GM19099 (cell line): ENCODE results near the gene GPR62.

Experiments used
- POLR2A ChIP-seq: IDR thresholded peaks from 3 replicates; pipeline ENCODE4 v1.6.1; 2011; ENCODE audit warnings: low read depth; ENCODE audit not compliant: insufficient read length; ENCODE audit errors: extremely low read depth

GPR62 gene

DNA sequence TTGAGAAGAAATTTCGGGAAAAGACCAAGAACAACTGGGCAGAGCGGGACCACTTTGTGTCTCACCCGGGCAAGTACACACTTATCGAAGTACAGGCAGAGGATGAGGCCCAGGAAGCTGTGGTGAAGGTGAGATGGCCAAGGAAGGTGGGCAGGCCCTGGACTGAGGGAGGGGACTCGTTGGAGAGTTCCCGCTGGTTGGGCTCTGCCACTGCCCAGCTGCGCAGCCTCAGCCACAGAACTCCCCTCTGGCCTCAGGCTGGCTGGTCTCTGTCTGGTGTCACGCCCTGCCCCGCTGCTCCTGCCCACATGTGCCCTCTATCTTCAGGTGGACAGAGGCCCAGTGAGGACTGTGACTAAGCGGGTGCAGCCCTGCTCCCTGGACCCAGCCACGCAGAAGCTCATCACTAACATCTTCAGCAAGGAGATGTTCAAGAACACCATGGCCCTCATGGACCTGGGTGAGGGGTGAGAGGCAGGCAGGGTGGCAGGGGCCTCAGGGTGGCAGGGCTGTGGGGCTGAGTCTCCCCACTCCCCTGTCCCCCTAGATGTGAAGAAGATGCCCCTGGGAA, 10.6 kb upstream of the GPR62 start:
- no peak for TF ChIP-seq POLR2A

GRCh38 chr3:51945031-51945840, 9.9 kb upstream of the GPR62 start:
- TF ChIP-seq POLR2A: no peak

- TF ChIP-seq POLR2A: no peak
Observed at GRCh38 chr3:51945926-51946705, 9.1 kb upstream of the GPR62 start.

DNA sequence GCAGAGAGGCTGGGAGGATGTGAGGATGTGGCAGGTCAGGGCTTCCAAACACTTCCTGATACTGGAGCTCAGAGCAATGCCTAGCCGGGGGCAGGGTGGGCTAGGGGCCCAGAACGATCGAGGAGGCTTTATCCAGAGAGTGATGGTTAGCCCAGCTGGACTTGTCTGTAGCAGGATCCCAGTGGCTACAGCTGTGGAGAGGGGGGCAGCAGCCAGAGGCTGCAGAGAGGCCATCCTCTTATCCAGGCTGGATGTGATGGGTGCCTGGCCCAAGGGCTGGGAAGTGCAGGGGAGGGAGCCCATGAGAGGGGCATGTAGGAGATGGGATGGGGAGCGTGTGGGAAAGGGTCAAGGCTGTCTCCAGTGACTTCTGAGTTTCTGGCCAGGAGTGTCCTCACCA, 8.4 kb upstream of the GPR62 start:
- TF ChIP-seq POLR2A: no peak

GRCh38 chr3:51947215-51947900, 7.8 kb upstream of the GPR62 start:
- no peak for TF ChIP-seq POLR2A

DNA sequence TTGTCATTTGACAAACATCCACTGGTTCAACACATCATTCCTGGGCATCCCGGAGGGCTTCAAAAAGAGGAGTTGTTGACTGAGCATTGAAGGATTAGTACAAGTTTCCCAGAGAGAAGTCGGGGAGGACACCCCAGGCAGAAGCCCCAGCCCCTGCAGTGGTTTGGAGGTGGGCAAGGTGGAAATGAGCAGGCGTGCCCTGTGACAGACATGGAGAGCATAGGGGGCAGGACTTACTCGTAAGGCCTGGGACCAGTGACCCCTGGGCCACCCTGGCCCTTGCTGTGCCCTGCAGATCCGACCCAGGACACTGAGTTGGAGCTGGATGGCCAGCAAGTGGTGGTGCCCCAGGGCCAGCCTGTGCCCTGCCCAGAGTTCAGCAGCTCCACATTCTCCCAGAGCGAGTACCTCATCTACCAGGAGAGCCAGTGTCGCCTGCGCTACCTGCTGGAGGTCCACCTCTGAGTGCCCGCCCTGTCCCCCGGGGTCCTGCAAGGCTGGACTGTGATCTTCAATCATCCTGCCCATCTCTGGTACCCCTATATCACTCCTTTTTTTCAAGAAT, 7.1 kb upstream of the GPR62 start:
- no peak for TF ChIP-seq POLR2A

DNA sequence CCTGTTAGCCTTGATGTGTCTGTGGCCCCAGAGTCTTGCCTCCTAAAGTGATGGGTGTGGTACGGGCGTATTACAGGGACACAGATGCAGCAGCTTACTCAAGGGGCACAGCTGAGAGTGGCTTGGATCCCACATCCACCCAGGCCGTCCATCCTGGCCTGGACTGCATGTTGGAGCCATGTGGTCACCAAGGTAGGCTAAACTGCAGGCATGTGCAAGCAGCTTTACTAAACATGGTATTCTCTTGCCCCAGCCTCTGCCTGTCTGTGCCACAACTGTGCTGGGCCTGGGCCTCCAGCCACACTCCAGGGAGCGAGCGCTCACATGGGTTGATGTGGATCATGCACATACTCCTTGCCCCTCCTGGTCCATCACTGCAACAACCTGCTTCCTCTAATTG, 6.1 kb upstream of the GPR62 start:
- no peak for TF ChIP-seq POLR2A

GRCh38 chr3:51950899-51951298, 4.3 kb upstream of the GPR62 start:
- no peak for TF ChIP-seq POLR2A

- no peak for TF ChIP-seq POLR2A
Observed at GRCh38 chr3:51953445-51953844, 1.7 kb upstream of the GPR62 start.

DNA sequence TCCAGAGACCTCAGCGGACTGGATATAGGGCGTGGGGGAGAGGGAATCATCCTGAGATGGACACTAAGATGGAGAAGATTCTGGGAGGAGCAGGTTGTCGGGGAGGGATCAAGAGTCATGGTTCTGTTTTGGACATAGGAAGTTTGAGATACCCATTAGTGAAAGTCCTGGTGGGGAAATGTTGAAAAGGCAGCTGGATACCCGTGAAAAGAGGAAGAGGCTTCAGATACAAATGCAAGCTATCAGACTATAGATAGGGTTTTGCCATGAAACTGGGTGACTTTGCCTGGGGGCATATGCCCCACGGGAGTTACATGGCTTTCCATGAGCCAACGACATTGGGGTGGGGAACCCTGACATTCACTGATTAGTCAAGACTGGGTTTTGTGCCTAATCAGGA, 1.1 kb upstream of the GPR62 start:
- no peak for TF ChIP-seq POLR2A

DNA sequence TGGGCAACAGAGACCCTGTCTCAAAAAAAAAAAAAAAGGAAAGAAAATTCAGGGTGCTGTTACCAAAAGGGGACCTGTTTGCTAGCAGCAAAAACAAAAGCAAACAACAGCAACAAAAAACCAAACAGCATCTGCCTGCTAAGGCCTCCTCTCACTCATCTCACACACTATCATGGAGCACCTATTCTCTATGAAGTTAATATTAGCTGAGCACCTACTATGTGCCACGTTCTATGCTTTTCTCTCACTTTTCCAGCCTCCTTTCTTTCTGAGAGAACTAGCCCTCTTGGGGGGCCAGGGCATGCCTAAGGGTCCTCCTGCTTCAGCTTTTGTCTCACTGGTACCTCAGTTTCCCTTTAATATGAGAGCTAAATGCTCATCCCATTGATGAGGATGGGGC, 468 bp upstream of the GPR62 start:
- no peak for TF ChIP-seq POLR2A

- TF ChIP-seq POLR2A: no peak
Observed at GRCh38 chr3:51955893-51956770, 951 bp downstream of the GPR62 start.

- no peak for TF ChIP-seq POLR2A
Observed at GRCh38 chr3:51957520-51958205, 2.5 kb downstream of the GPR62 start.
